HG03520 (cell line): ENCODE results near the gene SEPTIN3.

Source experiments
- ATAC-seq: cut with Tn5 transposase; IDR thresholded peaks from one replicate; pipeline ENCODE4 v1.9.1; 2021; ENCODE audit warnings: mild to moderate bottlenecking, moderate library complexity; ENCODE audit not compliant: unreplicated experiment

SEPTIN3 gene

DNA sequence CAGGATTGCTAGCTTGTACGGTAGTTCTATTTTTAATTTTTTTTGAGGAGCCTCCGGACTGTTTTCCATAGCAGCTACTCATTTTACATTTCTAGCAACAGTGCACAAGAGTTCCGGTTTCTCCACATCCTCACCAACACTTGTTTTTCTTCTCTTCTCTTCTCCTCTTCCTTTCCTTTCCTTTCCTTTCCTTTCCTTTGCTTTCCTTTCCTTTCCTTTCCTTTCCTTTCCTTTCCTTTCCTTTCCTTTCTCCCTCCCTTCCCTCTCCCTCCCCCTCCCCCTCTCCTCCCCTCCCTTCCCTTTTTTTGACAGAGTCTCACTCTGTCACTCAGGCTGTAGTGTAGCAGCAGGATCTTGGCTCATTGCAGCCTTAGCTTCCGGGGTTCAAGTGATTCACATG, 38.7 kb downstream of the SEPTIN3 start:
- no peak for ATAC-seq

DNA sequence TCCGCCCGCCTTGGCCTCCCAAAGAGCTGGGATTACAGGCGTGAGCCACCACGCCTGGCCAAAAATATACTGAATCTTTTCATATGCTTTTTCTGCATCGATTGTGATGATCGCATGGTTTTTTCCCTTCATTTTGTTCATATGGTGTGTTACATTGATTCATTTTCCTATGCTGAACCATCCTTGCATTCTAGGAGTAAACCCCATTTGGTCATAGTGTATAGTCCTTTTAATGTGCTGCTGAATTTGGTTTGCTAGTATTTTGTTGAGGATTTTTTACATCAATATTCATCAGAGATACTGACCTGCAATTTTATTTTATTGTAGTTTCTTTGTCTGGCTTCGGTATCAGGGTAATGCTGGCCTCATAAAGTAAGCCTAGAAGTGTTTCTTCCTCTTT, 41.5 kb downstream of the SEPTIN3 start:
- ATAC-seq = no peak

DNA sequence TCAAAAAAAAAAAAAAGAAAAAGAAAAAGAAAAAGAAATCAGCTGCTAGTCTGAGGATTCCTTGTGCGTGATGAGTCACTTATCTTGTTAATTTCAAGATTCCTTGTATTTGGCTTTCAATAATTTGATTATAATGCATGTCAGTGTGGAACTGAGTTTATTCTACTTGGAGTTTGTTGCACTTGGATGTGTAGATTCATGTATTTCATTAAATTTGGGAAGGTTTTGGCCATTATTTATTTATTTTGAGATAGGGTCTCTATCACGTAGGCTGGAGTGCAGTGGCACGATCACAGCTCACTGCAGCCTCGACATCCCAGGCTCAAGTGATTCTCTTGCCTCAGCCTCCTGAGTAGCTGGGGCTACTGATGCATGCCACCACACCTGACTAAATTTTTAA, 44.1 kb downstream of the SEPTIN3 start:
- ATAC-seq = no peak

DNA sequence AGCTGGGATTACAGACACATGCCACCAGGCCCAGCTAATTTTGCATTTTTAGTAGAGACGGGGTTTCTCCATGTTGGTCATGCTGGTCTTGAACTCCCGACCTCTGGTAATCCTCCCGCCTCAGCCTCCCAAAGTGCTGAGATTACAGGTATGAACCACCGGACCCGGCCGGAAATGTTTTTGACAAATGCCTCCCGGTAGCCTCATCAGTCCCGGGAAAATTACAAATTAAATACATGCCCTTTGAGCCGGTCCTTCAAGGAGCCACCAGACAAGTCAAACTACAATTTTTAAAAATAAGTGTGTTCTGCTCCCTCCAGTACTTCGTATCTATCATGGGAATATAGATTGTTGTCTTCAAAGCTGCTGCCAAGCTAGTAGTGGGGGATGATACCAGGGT, 46.9 kb downstream of the SEPTIN3 start:
- ATAC-seq = no peak

DNA sequence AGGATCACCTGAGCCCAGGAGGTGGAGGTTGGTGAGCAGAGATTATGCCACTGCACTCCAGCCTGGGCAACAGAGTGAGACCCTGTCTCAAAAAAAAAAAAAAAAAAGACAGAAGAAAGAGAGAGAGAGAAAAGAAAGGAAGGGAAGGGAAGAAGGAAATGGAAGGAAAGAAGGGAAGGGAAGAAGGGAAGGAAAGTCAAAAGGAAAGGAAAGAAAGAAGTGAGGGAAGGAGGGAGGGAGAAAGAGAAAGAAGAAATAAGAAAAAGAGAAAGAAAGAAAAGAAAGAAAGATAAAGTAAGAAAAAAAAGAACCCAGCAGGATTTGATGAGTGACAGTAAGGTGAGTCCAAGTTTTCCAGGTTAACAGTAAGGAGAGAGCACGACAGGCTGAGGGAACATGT, 49.0 kb downstream of the SEPTIN3 start:
- no peak for ATAC-seq
